HCT116 (cell line): ENCODE data around the gene IL1RL1. TPM values are rescaled to one million over a fixed set of nuclear protein-coding genes. Genes with fewer than 3 reads are reported as not detected.

Experiments
- ATAC-seq: fragments of 200-7000 bp; cut with Tn5 transposase; 2 replicates; pipeline ENCODE4 v1.9.1; 2020; ENCODE audit warnings: mild to moderate bottlenecking, moderate library complexity
- BruUV-seq: library from RNA; stranded (reverse); fragments of 400-500 nt; replicated peaks from 2 replicates; lab custom pipeline; 2021; lab: Mats Ljungman, UMichigan
- CTCF ChIA-PET: fragments of 300-600 bp; sonication (Branson Sonifier 250); formaldehyde crosslinking; loops from one replicate; lab custom pipeline; 2021; ENCODE audit warnings: antibody characterized with exemption; lab: Charles Lee
- POLR2A ChIA-PET: fragments of 300-600, 350-600 bp; sonication (Branson Sonifier 250); formaldehyde crosslinking; loops from one replicate; lab custom pipeline; 2021; ENCODE audit warnings: antibody characterized with exemption; lab: Charles Lee
- RAD21 ChIA-PET, 2 experiments: fragments of 300-600 bp; sonication (Branson Sonifier 250); formaldehyde crosslinking; loops; one replicate each; lab custom pipeline; 2023; ENCODE audit warnings: low total read pairs in 2 of 2; ENCODE audit not compliant: uncharacterized antibody in 2 of 2, unreplicated experiment in 2 of 2, low non-redundant PET in 1 of 2; lab: Charles Lee
- DNase-seq: peaks from one replicate; pipeline ENCODE4 v3.0.0-alpha.2; 2010; ENCODE audit warnings: low read depth, low spot score
- H2AFZ ChIP-seq: fragments of 200-600 bp; shearing (Covaris generic), sonication (generic); 2 replicates; pipeline ENCODE4 v1.6.1; 2017; ENCODE audit warnings: low read depth, mixed run types, mixed read lengths, antibody characterized with exemption, low read length; ENCODE audit not compliant: poor library complexity, severe bottlenecking
- H3K27ac ChIP-seq: 2 replicates; pipeline ENCODE4 v1.5.1; 2012; ENCODE audit warnings: low read depth, low read length
- H3K27me3 ChIP-seq: fragments of 200-600 bp; sonication (generic); 2 replicates; pipeline ENCODE4 v1.6.1; 2016; ENCODE audit warnings: mixed run types, low read length, mixed read lengths; ENCODE audit not compliant: insufficient read depth
- H3K36me3 ChIP-seq, 2 experiments: fragments of 200-500 bp in 1 of 2; fragments of 200-600 bp in 1 of 2; sonication (Bioruptor generic) in 1 of 2; sonication (generic) in 1 of 2; 2 replicates each; pipeline versions ENCODE4 v1.5.1 to v1.6.1; 2014 to 2016; ENCODE audit warnings: low read length in 2 of 2, inconsistent platforms in 1 of 2, mixed read lengths in 1 of 2, mixed run types in 1 of 2; ENCODE audit not compliant: insufficient read depth in 2 of 2, control insufficient read depth in 1 of 2
- H3K4me1 ChIP-seq, 2 experiments: fragments of 200-600 bp in 1 of 2; sonication (generic) in 1 of 2; 2 replicates each; pipeline versions ENCODE4 v1.5.1 to v1.6.1; 2012 to 2017; ENCODE audit warnings: low read length in 2 of 2, inconsistent platforms in 1 of 2, mild to moderate bottlenecking in 1 of 2, mixed read lengths in 1 of 2, mixed run types in 1 of 2, moderate library complexity in 1 of 2; ENCODE audit not compliant: insufficient read depth in 2 of 2, control insufficient read depth in 1 of 2
- H3K4me2 ChIP-seq: fragments of 200-600 bp; sonication (generic); 2 replicates; pipeline ENCODE4 v1.6.1; 2017; ENCODE audit warnings: mixed run types, low read length, mixed read lengths
- H3K4me3 ChIP-seq, 2 experiments: fragments of 200-600 bp in 1 of 2; sonication (generic) in 1 of 2; replicated peaks in 1 of 2; 2 replicates each; pipeline ENCODE4 v1.5.1; 2011 to 2016; ENCODE audit warnings: low read length in 2 of 2, control low read depth in 1 of 2, low read depth in 1 of 2, mild to moderate bottlenecking in 1 of 2, mixed read lengths in 1 of 2, mixed run types in 1 of 2
- H3K79me2 ChIP-seq: fragments of 200-600 bp; sonication (generic); 2 replicates; pipeline ENCODE4 v1.6.1; 2017; ENCODE audit warnings: mild to moderate bottlenecking, mixed run types, low read length, moderate library complexity, mixed read lengths; ENCODE audit not compliant: insufficient read depth
- H3K9ac ChIP-seq: fragments of 200-600 bp; sonication (generic); 2 replicates; pipeline ENCODE4 v1.6.1; 2016; ENCODE audit warnings: low read length, mixed read lengths
- H3K9me2 ChIP-seq: fragments of 200-600 bp; sonication (generic), shearing (Covaris generic); 2 replicates; pipeline ENCODE4 v1.6.1; 2017; ENCODE audit warnings: mixed run types, mild to moderate bottlenecking, moderate library complexity; ENCODE audit not compliant: insufficient read depth
- H3K9me3 ChIP-seq, 2 experiments: fragments of 200-500 bp in 1 of 2; fragments of 200-600 bp in 1 of 2; sonication (Bioruptor generic) in 1 of 2; sonication (generic) in 1 of 2; 2 replicates each; pipeline ENCODE4 v1.6.1; 2014 to 2017; ENCODE audit warnings: low read length in 2 of 2, mixed read lengths in 2 of 2, inconsistent platforms in 1 of 2, low read depth in 1 of 2, mild to moderate bottlenecking in 1 of 2, mixed run types in 1 of 2, moderate library complexity in 1 of 2; ENCODE audit not compliant: control insufficient read depth in 1 of 2, insufficient read depth in 1 of 2
- H4K20me1 ChIP-seq: fragments of 200-600 bp; sonication (generic), shearing (Covaris generic); 2 replicates; pipeline ENCODE4 v1.6.1; 2017; ENCODE audit warnings: mixed run types, mild to moderate bottlenecking, moderate library complexity; ENCODE audit not compliant: insufficient read depth
- CBX3 ChIP-seq: IDR thresholded peaks from 2 replicates; pipeline ENCODE4 v1.6.1; 2012; ENCODE audit warnings: low read depth
- CEBPB ChIP-seq: IDR thresholded peaks from 2 replicates; pipeline ENCODE4 v1.6.1; 2012; ENCODE audit warnings: low read depth
- EGR1 ChIP-seq: IDR thresholded peaks from 2 replicates; pipeline ENCODE4 v1.6.1; 2012; ENCODE audit warnings: low read depth
- ELF1 ChIP-seq: IDR thresholded peaks from 2 replicates; pipeline ENCODE4 v1.6.1; 2012; ENCODE audit warnings: low read depth, borderline replicate concordance
- EZH2 ChIP-seq: fragments of 200-600 bp; sonication (generic); IDR thresholded peaks from 2 replicates; pipeline ENCODE4 v1.6.1; 2017; ENCODE audit warnings: antibody characterized with exemption, mixed run types
- FOSL1 ChIP-seq: IDR thresholded peaks from 2 replicates; pipeline ENCODE4 v1.6.1; 2012; ENCODE audit warnings: low read depth
- JUND ChIP-seq: IDR thresholded peaks from 2 replicates; pipeline ENCODE4 v1.6.1; 2012
- POLR2A ChIP-seq: IDR thresholded peaks from 2 replicates; pipeline ENCODE4 v1.7.0; 2011; ENCODE audit warnings: borderline replicate concordance; ENCODE audit not compliant: insufficient read depth, insufficient read length; ENCODE audit errors: extremely low read depth
- RAD21 ChIP-seq: IDR thresholded peaks from 2 replicates; pipeline ENCODE4 v1.6.1; 2012; ENCODE audit warnings: low read depth, mild to moderate bottlenecking
- SIN3A ChIP-seq: IDR thresholded peaks from 2 replicates; pipeline ENCODE4 v1.6.1; 2012; ENCODE audit warnings: low read depth
- SP1 ChIP-seq: IDR thresholded peaks from 2 replicates; pipeline ENCODE4 v1.6.1; 2012; ENCODE audit warnings: low read depth
- SRF ChIP-seq: IDR thresholded peaks from 2 replicates; pipeline ENCODE4 v1.6.1; 2012; ENCODE audit warnings: low read depth
- TCF7L2 ChIP-seq: IDR thresholded peaks from 2 replicates; pipeline ENCODE4 v1.7.0; 2011; ENCODE audit warnings: borderline replicate concordance, inconsistent platforms; ENCODE audit not compliant: insufficient read depth, insufficient read length; ENCODE audit errors: extremely low read depth
- YY1 ChIP-seq: IDR thresholded peaks from 2 replicates; pipeline ENCODE4 v1.6.1; 2011; ENCODE audit warnings: low read length, low read depth, moderate library complexity, mild to moderate bottlenecking; ENCODE audit not compliant: insufficient replicate concordance; ENCODE audit errors: extremely low read depth
- ZBTB33 ChIP-seq: IDR thresholded peaks from 2 replicates; pipeline ENCODE4 v1.6.1; 2011; ENCODE audit warnings: mild to moderate bottlenecking, low read length, moderate library complexity; ENCODE audit not compliant: insufficient replicate concordance; ENCODE audit errors: extremely low read depth
- ZFX ChIP-seq: fragments of 450-650 bp; IDR thresholded peaks from 2 replicates; pipeline ENCODE4 v1.6.1; 2017
- intact Hi-C: fragments of 100-400 bp; cut with micrococcal nuclease; formaldehyde crosslinking; loops from 2 replicates; pipeline ENCODE4 v1.10.0; 2022
- total RNA-seq: library from RNA; stranded (reverse); gene quantifications from one replicate; pipeline ENCODE4 v1.2.1, GENCODE V29; 2021; ENCODE audit not compliant: unreplicated experiment
- TF ChIP-seq, protein P1 (sequence below), 3 experiments: fragments of 200-600 bp in 1 of 3; sonication (generic) in 1 of 3; IDR thresholded peaks in 2 of 3; conservative IDR thresholded peaks in 1 of 3; 2 replicates each; pipeline ENCODE4 v1.5.1; 2012 to 2017; ENCODE audit warnings: low read depth in 2 of 3, low read length in 2 of 3, antibody characterized with exemption in 1 of 3, borderline replicate concordance in 1 of 3, control low read depth in 1 of 3, mild to moderate bottlenecking in 1 of 3, mixed read lengths in 1 of 3, mixed run types in 1 of 3, moderate library complexity in 1 of 3; ENCODE audit not compliant: insufficient read depth in 1 of 3
- TF ChIP-seq, protein P2 (sequence below): IDR thresholded peaks from 2 replicates; pipeline ENCODE4 v1.6.1; 2012; ENCODE audit warnings: low read depth

Gene IL1RL1
- total RNA-seq, 1 experiment from 2014 or later: not detected

GRCh38 chr2:102304711-102305611 lies 6.4 kb upstream of the IL1RL1 start (continued):
- TF ChIP-seq ZBTB33 (no peak), JUND (no peak)

GRCh38 chr2:102306125-102306524 lies 5.2 kb upstream of the IL1RL1 start:
- Histone ChIP-seq H3K36me3 (no peaks in the 10 kb centered on the region), H3K27ac (no peak overlapping the region), H3K27me3 (0 out of 2 replicates have a peak, but pooled peaks cover 3% of the 10 kb centered on the region), H3K4me1 (0 out of 4 replicates have a peak, but pooled peaks cover 0 to 3% of the 10 kb centered on the region in 2 experiments), H3K4me2 (no peak overlapping the region), H3K9me2 (no peaks in the 10 kb centered on the region), H3K4me3 (no peak overlapping the region), H3K9me3 (no peaks in the 10 kb centered on the region), H3K9ac (no peak overlapping the region), H3K79me2 (no peaks in the 10 kb centered on the region), H4K20me1 (no peaks in the 10 kb centered on the region), H2AFZ (no peak overlapping the region)
- DNase-seq (no peak), ATAC-seq (no peak)
- RAD21 ChIA-PET: no interaction called here
- CTCF ChIA-PET: no interaction called here
- intact Hi-C loops: no loop called here
- POLR2A ChIA-PET: no interaction called here
- no TSS peak for BruUV-seq
- TF ChIP-seq EZH2 (no peak), SP1 (no peak), JUND (no peak), ELF1 (no peak), SRF (no peak), POLR2A (no peak), CBX3 (no peak), ZFX (no peak), EGR1 (no peak), SIN3A (no peak), RAD21 (no peak), CEBPB (no peak), FOSL1 (no peak), YY1 (no peak), TCF7L2 (no peak)
- TF ChIP-seq, protein P1, sequence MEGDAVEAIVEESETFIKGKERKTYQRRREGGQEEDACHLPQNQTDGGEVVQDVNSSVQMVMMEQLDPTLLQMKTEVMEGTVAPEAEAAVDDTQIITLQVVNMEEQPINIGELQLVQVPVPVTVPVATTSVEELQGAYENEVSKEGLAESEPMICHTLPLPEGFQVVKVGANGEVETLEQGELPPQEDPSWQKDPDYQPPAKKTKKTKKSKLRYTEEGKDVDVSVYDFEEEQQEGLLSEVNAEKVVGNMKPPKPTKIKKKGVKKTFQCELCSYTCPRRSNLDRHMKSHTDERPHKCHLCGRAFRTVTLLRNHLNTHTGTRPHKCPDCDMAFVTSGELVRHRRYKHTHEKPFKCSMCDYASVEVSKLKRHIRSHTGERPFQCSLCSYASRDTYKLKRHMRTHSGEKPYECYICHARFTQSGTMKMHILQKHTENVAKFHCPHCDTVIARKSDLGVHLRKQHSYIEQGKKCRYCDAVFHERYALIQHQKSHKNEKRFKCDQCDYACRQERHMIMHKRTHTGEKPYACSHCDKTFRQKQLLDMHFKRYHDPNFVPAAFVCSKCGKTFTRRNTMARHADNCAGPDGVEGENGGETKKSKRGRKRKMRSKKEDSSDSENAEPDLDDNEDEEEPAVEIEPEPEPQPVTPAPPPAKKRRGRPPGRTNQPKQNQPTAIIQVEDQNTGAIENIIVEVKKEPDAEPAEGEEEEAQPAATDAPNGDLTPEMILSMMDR (IDR thresholded peaks at IDR 0.05 in 2 of 3, conservative IDR thresholded peaks at IDR 0.05 in 1 of 3; ENCODE audit: borderline replicate concordance in 1 of 3, insufficient read depth in 1 of 3, low read depth in 2 of 3, low read length in 2 of 3): no peak
- TF ChIP-seq, protein P2, sequence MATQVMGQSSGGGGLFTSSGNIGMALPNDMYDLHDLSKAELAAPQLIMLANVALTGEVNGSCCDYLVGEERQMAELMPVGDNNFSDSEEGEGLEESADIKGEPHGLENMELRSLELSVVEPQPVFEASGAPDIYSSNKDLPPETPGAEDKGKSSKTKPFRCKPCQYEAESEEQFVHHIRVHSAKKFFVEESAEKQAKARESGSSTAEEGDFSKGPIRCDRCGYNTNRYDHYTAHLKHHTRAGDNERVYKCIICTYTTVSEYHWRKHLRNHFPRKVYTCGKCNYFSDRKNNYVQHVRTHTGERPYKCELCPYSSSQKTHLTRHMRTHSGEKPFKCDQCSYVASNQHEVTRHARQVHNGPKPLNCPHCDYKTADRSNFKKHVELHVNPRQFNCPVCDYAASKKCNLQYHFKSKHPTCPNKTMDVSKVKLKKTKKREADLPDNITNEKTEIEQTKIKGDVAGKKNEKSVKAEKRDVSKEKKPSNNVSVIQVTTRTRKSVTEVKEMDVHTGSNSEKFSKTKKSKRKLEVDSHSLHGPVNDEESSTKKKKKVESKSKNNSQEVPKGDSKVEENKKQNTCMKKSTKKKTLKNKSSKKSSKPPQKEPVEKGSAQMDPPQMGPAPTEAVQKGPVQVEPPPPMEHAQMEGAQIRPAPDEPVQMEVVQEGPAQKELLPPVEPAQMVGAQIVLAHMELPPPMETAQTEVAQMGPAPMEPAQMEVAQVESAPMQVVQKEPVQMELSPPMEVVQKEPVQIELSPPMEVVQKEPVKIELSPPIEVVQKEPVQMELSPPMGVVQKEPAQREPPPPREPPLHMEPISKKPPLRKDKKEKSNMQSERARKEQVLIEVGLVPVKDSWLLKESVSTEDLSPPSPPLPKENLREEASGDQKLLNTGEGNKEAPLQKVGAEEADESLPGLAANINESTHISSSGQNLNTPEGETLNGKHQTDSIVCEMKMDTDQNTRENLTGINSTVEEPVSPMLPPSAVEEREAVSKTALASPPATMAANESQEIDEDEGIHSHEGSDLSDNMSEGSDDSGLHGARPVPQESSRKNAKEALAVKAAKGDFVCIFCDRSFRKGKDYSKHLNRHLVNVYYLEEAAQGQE: no peak
